NCI-H345 (cell line): Measurements from ENCODE around the gene GYPE.
"Not testable (repeated sequence)": the region's sequence is repeated elsewhere in the genome, so short reads cannot be mapped to it uniquely, and the experiment has no call there.

Experiments used
- DNase-seq: peaks from one replicate; lab custom pipeline; 2025; lab: John Stamatoyannopoulos, UW

The GYPE gene

GRCh38 chr4:143869925-143870324, 35.4 kb downstream of the GYPE start:
- not testable (repeated sequence) for DNase-seq

GRCh38 chr4:143862716-143863115, 42.6 kb downstream of the GYPE start:
- DNase-seq, result not testable (repeated sequence)

DNA sequence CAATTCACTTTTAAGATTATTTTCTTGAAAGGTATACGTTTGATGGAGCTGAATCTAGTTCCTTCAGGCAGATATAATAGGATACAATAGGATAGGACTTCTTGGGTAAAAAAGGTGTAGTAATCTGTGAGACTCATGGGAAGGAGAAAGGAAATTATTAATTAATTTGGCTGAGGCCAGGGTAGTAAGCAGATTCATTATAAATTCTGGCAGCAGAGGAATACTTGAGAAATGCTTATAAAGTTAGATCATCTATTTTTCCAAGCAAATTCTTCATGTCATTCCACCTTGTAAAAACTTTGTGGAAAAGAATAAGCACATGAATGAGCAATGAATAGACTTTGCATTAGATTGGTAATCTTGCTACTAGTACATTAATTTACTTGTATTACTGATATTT, 46.9 kb downstream of the GYPE start:
- DNase-seq, result no peak

- DNase-seq, result not testable (repeated sequence)
These were observed 47.7 kb downstream of the GYPE start for GRCh38 chr4:143857391-143858336.

DNA sequence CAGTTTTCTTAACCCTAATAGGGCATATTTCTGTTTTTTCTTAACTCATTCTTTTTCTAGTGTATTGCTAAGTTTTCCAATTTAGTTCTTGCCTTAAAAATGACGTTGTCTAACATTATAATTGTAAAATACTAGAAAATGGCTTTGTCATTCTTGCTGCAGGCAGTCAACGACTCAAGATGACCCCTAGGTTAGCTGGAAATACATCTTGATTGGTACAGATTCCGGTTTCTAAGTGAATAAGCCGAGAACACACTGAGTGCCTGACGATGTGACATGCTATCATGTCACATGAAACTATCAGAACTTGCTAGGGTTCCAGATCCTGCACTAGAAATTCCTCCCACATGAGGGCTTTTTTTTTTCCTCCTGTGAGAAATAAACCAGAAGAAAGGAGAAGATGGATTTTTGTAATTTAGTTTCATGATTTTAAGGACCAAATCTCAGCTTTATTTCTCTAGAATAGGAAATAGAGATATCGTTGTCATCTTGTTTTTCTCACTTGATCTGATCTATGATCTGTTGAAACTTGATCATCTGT, 49.3 kb downstream of the GYPE start:
- DNase-seq, result not testable (repeated sequence)

- not testable (repeated sequence) for DNase-seq
These were observed 50.7 kb downstream of the GYPE start for GRCh38 chr4:143854645-143855044.

GRCh38 chr4:143849296-143849695, 56.1 kb downstream of the GYPE start:
- DNase-seq, result not testable (repeated sequence)

GRCh38 chr4:143843506-143843832, 61.9 kb downstream of the GYPE start:
- not testable (repeated sequence) for DNase-seq

- not testable (repeated sequence) for DNase-seq
These were observed 62.5 kb downstream of the GYPE start for GRCh38 chr4:143842624-143843505.

DNA sequence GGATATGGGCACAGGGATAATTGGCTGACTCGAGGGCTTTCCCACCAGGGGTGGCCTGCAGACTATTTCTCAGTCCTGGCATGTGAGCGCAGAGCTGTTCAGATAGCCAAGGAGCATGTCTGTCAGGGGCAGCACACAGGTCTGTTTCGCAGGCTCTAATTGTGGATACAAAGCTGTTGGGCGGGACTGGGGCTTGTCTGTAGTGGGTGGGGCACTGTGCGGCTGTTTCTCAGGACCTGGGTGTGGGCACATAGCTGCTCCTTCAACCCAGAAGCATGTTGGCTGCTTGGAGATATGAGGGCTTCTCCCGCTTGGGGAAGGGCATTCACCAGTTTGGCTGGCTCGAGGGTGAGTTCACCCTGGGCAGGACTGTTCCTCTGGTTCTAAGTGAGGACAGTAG, 65.9 kb downstream of the GYPE start:
- not testable (repeated sequence) for DNase-seq

- DNase-seq, result not testable (repeated sequence)
These were observed 71.2 kb downstream of the GYPE start for GRCh38 chr4:143834196-143834595.

GRCh38 chr4:143833676-143834075, 71.7 kb downstream of the GYPE start:
- not testable (repeated sequence) for DNase-seq

- DNase-seq, result not testable (repeated sequence)
These were observed 74.8 kb downstream of the GYPE start for GRCh38 chr4:143830576-143830975.

- DNase-seq, result not testable (repeated sequence)
These were observed 76.1 kb downstream of the GYPE start for GRCh38 chr4:143829239-143829620.
